SU-DHL-6 (cell line): Measurements from ENCODE around the gene KRTAP10-4.
"Not testable (repeated sequence)": the region's sequence is repeated elsewhere in the genome, so short reads cannot be mapped to it uniquely, and the experiment has no call there.

Experiments
- H2AFZ ChIP-seq: fragments of 200-600 bp; sonication (generic); 2 replicates; pipeline ENCODE4 v1.6.1; 2014; ENCODE audit warnings: low read depth, mild to moderate bottlenecking, moderate library complexity, mixed read lengths, antibody characterized with exemption, low read length; ENCODE audit not compliant: severe bottlenecking
- H3F3A ChIP-seq: fragments of 200-600 bp; shearing (Covaris generic); 2 replicates; pipeline ENCODE4 v1.6.0; 2016; ENCODE audit warnings: antibody characterized with exemption, mild to moderate bottlenecking; ENCODE audit not compliant: insufficient read depth
- H3K27ac ChIP-seq: fragments of 200-600 bp; sonication (generic); 2 replicates; pipeline ENCODE4 v1.5.1; 2016; ENCODE audit warnings: low read depth, mild to moderate bottlenecking, low read length, moderate library complexity, mixed read lengths
- H3K27me3 ChIP-seq: fragments of 200-600 bp; sonication (generic), shearing (Covaris generic); 2 replicates; pipeline ENCODE4 v1.6.0; 2014; ENCODE audit warnings: mild to moderate bottlenecking, low read length
- H3K36me3 ChIP-seq: fragments of 200-600 bp; sonication (generic); 2 replicates; pipeline ENCODE4 v1.6.1; 2014; ENCODE audit warnings: mild to moderate bottlenecking, low read length, mixed read lengths
- H3K4me2 ChIP-seq: fragments of 300-600, 200-600 bp; shearing (Covaris generic), sonication (generic); 2 replicates; pipeline ENCODE4 v1.6.0; 2014; ENCODE audit warnings: low read length, low read depth, mild to moderate bottlenecking; ENCODE audit not compliant: poor library complexity, severe bottlenecking
- H3K4me3 ChIP-seq: fragments of 200-600 bp; sonication (generic); 2 replicates; pipeline ENCODE4 v1.5.1; 2014; ENCODE audit warnings: antibody characterized with exemption, low read length, mild to moderate bottlenecking, mixed read lengths; ENCODE audit not compliant: insufficient read depth, poor library complexity, severe bottlenecking
- H3K79me2 ChIP-seq: fragments of 200-600 bp; sonication (generic); 2 replicates; pipeline ENCODE4 v1.6.1; 2014; ENCODE audit warnings: mild to moderate bottlenecking, low read length, moderate library complexity; ENCODE audit not compliant: insufficient read depth
- H3K9ac ChIP-seq: fragments of 200-600 bp; sonication (generic); 2 replicates; pipeline ENCODE4 v1.7.0; 2014; ENCODE audit warnings: mild to moderate bottlenecking, low read length
- H3K9me2 ChIP-seq: fragments of 200-600 bp; sonication (generic); replicated peaks from 2 replicates; pipeline ENCODE4 v1.6.1; 2014; ENCODE audit warnings: low read length; ENCODE audit not compliant: insufficient read depth
- H3K9me3 ChIP-seq: fragments of 200-600 bp; sonication (generic); 2 replicates; pipeline ENCODE4 v1.6.1; 2014; ENCODE audit warnings: low read length, mixed read lengths; ENCODE audit not compliant: insufficient read depth
- H4K20me1 ChIP-seq: fragments of 200-600 bp; sonication (generic); 2 replicates; pipeline ENCODE4 v1.6.1; 2014; ENCODE audit warnings: low read depth, mild to moderate bottlenecking, antibody characterized with exemption, low read length, moderate library complexity, mixed read lengths
- EZH2phosphoT487 ChIP-seq: fragments of 200-600 bp; sonication (generic), shearing (Covaris generic); conservative IDR thresholded peaks from 2 replicates; pipeline ENCODE4 v1.6.1; 2018; ENCODE audit warnings: mild to moderate bottlenecking, antibody characterized with exemption, low read length, moderate library complexity, mixed read lengths
- TF ChIP-seq, protein P1 (sequence below): fragments of 200-600 bp; sonication (generic); IDR thresholded peaks from one replicate; pipeline ENCODE4 v1.5.1; 2017; ENCODE audit warnings: antibody characterized with exemption, mild to moderate bottlenecking, low read length, moderate library complexity; ENCODE audit not compliant: insufficient read depth, poor library complexity, severe bottlenecking

KRTAP10-4 gene

DNA sequence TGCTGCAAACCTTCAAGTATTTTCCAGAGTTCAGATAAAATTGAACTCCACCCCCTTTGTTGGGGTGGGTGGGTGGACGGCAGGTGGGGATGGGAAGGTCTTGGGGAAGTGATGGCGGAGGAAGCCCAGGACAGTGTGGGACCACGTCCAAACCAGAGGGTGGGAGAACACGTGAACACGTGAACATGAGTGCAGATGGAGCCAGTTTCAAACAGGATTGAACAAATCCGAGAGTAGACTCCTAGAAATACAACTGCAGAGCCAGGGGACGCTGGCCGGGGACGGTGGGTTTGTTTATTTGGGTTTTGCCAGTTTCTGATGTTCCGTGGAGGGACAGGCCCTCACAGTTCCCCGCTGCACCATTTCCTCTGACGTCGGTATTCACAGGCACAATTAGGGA lies 25.1 kb upstream of the KRTAP10-4 start:
- no peak for TF ChIP-seq EZH2phosphoT487
- TF ChIP-seq, protein P1, sequence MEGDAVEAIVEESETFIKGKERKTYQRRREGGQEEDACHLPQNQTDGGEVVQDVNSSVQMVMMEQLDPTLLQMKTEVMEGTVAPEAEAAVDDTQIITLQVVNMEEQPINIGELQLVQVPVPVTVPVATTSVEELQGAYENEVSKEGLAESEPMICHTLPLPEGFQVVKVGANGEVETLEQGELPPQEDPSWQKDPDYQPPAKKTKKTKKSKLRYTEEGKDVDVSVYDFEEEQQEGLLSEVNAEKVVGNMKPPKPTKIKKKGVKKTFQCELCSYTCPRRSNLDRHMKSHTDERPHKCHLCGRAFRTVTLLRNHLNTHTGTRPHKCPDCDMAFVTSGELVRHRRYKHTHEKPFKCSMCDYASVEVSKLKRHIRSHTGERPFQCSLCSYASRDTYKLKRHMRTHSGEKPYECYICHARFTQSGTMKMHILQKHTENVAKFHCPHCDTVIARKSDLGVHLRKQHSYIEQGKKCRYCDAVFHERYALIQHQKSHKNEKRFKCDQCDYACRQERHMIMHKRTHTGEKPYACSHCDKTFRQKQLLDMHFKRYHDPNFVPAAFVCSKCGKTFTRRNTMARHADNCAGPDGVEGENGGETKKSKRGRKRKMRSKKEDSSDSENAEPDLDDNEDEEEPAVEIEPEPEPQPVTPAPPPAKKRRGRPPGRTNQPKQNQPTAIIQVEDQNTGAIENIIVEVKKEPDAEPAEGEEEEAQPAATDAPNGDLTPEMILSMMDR = no peak
- Histone ChIP-seq H3K36me3 (0 out of 2 replicates have a peak, but pooled peaks cover 4% of the 10 kb centered on the region), H3K4me2 (no peak overlapping the region), H3F3A (no peaks in the 10 kb centered on the region), H3K79me2 (no peaks in the 10 kb centered on the region), H3K27me3 (no peaks in the 10 kb centered on the region), H4K20me1 (no peaks in the 10 kb centered on the region), H3K9ac (no peak overlapping the region), H3K9me3 (0 out of 2 replicates have a peak, but pooled peaks cover 5% of the 10 kb centered on the region), H3K27ac (no peak overlapping the region), H3K9me2 (no peaks in the 10 kb centered on the region), H2AFZ (no peak overlapping the region), H3K4me3 (no peak overlapping the region)

DNA sequence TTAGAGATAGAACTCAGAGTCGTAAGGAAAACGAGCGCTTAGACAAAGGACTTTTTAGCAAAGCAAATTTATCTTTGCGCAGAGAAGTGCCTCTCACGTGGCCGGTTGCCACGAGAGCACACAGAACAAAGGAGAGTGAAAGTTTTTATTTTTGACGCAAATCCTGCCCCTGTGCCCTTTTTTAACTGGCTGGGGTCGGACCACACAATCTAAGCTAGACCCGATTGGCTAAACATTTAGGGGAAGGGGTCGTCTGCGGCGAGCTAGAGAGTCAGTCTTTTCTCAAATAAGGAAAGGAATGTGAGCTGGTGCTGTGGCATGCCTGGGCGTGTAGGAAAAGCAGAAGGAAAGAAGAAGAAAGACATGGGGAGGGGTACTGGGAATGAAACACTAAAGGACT lies 24.6 kb upstream of the KRTAP10-4 start:
- Histone ChIP-seq H3F3A (no peaks in the 10 kb centered on the region), H3K36me3 (0 out of 2 replicates have a peak, but pooled peaks cover 4% of the 10 kb centered on the region), H3K9ac (no peak overlapping the region), H3K27ac (no peak overlapping the region), H3K4me3 (no peak overlapping the region), H3K79me2 (no peaks in the 10 kb centered on the region), H4K20me1 (no peaks in the 10 kb centered on the region), H3K9me3 (0 out of 2 replicates have a peak, but pooled peaks cover 3% of the 10 kb centered on the region), H3K4me2 (no peak overlapping the region), H3K27me3 (no peaks in the 10 kb centered on the region), H3K9me2 (no peaks in the 10 kb centered on the region), H2AFZ (no peak overlapping the region)
- TF ChIP-seq EZH2phosphoT487 = no peak
- TF ChIP-seq, protein P1 = no peak

DNA sequence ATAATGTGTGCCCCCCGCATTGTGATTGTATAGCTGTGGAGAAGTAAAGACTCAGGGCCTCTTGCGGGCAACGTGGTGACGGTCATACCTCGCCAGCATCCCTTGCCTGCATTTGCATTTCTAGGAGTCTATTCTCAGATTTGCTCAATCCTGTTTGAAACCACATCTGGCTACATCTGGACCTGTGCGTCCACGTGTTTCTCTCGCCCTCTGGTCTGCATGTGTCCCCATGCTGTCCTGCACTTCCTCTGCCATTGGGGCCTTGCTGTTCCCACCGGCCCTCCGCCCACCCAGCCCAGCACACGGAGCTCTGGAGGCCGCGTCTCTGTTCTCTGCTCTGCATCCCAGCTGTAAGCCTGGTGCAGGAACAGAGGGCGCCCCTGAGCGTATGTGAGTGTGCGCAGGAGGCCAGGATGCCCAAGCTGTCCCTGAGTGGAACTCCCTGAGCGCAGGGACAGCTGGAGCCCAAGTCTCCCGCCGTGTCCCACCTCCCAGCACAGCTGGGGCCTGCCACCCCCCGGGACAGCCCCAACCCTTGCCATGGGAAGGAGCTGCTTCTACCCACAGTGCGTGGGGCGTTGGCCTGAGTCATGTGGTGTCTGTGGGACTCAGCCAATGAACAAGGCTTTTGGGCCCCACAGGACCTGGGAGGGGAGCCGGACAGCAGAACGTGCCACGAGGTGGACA lies 23.9 kb upstream of the KRTAP10-4 start:
- Histone ChIP-seq H3K9me2 (no peaks in the 10 kb centered on the region), H2AFZ (no peak overlapping the region), H3K9ac (no peak overlapping the region), H3K79me2 (no peaks in the 10 kb centered on the region), H3K4me2 (no peak overlapping the region), H4K20me1 (no peaks in the 10 kb centered on the region), H3K27ac (no peak overlapping the region), H3K9me3 (0 out of 2 replicates have a peak, but pooled peaks cover 3% of the 10 kb centered on the region), H3K27me3 (no peaks in the 10 kb centered on the region), H3F3A (no peaks in the 10 kb centered on the region), H3K36me3 (0 out of 2 replicates have a peak, but pooled peaks cover 4% of the 10 kb centered on the region), H3K4me3 (no peak overlapping the region)
- TF ChIP-seq, protein P1 = no peak
- TF ChIP-seq EZH2phosphoT487 = no peak

- H3K9ac ChIP-seq, H4K20me1 ChIP-seq, H3K9me3 ChIP-seq, H3K4me2 ChIP-seq, H3K36me3 ChIP-seq, H3K79me2 ChIP-seq, H2AFZ ChIP-seq, H3K27ac ChIP-seq, H3K9me2 ChIP-seq, H3K4me3 ChIP-seq, H3F3A ChIP-seq, H3K27me3 ChIP-seq: not testable (repeated sequence)
Observed at GRCh38 chr21:44550285-44550684, 23.2 kb upstream of the KRTAP10-4 start.
